NB4 (cell line): ENCODE measurements around the gene TRMU.

Experiments used
- CTCF ChIP-seq: IDR thresholded peaks from one replicate; pipeline ENCODE4 v1.5.1; 2012; ENCODE audit warnings: low read depth, low read length
- MAX ChIP-seq: IDR thresholded peaks from 2 replicates; pipeline ENCODE4 v1.6.1; 2011; ENCODE audit warnings: low read depth, low read length
- POLR2A ChIP-seq: IDR thresholded peaks from 2 replicates; pipeline ENCODE4 v1.6.1; 2011; ENCODE audit warnings: mild to moderate bottlenecking; ENCODE audit not compliant: insufficient read length; ENCODE audit errors: extremely low read depth

GRCh38 chr22:46288846-46289243 is 46.7 kb upstream of the TRMU start:
- TF ChIP-seq MAX (no peak), POLR2A (no peak), CTCF (no peak)
